Mucosa of stomach (tissue), 1 donor: ENCODE data around the gene SYNRG.

Source experiments
- H3K27me3 ChIP-seq: one replicate; pipeline ENCODE4 v1.7.0; 2013; ENCODE audit warnings: mild to moderate bottlenecking, low read length; ENCODE audit not compliant: control insufficient read depth, insufficient read depth
- H3K36me3 ChIP-seq: one replicate; pipeline ENCODE4 v1.7.0; 2013; ENCODE audit warnings: low read length; ENCODE audit not compliant: control insufficient read depth, insufficient read depth
- H3K4me1 ChIP-seq: one replicate; pipeline ENCODE4 v1.7.0; 2013; ENCODE audit warnings: mild to moderate bottlenecking, low read length; ENCODE audit not compliant: control insufficient read depth, insufficient read depth
- H3K4me3 ChIP-seq: one replicate; pipeline ENCODE4 v1.7.0; 2013; ENCODE audit warnings: low read length
- H3K9ac ChIP-seq: one replicate; pipeline ENCODE4 v1.7.0; 2013; ENCODE audit warnings: mild to moderate bottlenecking, low read length, moderate library complexity
- H3K9me3 ChIP-seq: one replicate; pipeline ENCODE4 v1.7.0; 2013; ENCODE audit warnings: mild to moderate bottlenecking, low read length, moderate library complexity; ENCODE audit not compliant: control insufficient read depth
- donor health status: Pancreatic carcinoma.

The SYNRG gene, protein sequence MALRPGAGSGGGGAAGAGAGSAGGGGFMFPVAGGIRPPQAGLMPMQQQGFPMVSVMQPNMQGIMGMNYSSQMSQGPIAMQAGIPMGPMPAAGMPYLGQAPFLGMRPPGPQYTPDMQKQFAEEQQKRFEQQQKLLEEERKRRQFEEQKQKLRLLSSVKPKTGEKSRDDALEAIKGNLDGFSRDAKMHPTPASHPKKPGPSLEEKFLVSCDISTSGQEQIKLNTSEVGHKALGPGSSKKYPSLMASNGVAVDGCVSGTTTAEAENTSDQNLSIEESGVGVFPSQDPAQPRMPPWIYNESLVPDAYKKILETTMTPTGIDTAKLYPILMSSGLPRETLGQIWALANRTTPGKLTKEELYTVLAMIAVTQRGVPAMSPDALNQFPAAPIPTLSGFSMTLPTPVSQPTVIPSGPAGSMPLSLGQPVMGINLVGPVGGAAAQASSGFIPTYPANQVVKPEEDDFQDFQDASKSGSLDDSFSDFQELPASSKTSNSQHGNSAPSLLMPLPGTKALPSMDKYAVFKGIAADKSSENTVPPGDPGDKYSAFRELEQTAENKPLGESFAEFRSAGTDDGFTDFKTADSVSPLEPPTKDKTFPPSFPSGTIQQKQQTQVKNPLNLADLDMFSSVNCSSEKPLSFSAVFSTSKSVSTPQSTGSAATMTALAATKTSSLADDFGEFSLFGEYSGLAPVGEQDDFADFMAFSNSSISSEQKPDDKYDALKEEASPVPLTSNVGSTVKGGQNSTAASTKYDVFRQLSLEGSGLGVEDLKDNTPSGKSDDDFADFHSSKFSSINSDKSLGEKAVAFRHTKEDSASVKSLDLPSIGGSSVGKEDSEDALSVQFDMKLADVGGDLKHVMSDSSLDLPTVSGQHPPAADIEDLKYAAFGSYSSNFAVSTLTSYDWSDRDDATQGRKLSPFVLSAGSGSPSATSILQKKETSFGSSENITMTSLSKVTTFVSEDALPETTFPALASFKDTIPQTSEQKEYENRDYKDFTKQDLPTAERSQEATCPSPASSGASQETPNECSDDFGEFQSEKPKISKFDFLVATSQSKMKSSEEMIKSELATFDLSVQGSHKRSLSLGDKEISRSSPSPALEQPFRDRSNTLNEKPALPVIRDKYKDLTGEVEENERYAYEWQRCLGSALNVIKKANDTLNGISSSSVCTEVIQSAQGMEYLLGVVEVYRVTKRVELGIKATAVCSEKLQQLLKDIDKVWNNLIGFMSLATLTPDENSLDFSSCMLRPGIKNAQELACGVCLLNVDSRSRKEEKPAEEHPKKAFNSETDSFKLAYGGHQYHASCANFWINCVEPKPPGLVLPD (N-terminal part only)

DNA sequence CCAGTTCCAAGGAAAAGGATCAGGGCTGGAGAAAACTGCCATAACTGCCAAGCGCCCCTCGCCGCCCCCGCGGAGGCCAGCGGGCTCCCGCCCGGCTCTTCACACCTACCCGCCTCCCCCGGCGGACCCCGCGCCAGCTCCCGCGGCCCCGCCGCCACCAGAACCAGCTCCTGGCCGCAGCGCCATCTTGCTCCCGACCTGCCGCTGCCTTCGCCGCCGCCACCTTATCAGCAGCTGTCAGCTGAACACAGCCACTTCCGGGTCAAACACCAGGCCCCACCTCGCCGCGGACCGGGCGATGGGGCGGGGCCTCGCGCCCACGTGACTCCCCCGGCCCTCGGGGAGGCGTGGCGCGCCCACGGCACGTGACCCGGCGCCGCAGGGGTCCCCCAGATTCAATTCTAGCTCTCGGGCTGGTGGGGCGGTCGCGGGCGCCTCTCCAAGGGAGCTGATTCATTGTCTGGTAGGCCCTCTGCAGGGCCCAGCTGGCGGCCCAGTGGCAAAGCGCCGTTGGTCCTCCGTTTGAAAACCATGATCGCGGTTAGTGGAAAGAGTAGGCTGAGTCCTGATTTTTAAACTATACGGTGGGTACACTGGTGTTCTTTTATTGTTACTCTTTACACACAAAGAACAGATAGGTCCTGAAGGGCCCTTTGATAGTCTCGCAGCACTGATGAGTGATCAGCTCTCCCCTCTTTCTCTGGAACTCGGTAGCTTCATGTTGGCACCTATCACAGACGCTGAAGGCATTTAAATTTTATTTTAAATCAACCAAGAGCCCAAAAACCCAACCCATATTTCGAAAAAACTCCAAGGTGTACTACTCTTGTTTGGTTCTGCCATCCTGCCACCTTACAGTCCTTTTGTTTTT lies at the start of gene SYNRG:
TSS of gene SYNRG (minus strand) at position 249 of the 871 bp plus-strand sequence. CDS start at position 186, 63 bp downstream.
- Histone ChIP-seq H3K4me3 (peak within 1 kb of the TSS; percentile 16), H3K9ac (peak within 1 kb of the TSS; percentile 93), H3K9me3 (no peaks in the 10 kb centered on the region), H3K36me3 (no peaks in the 10 kb centered on the region), H3K27me3 (no peaks in the 10 kb centered on the region), H3K4me1 (peaks cover 4% of the 10 kb centered on the region)

DNA sequence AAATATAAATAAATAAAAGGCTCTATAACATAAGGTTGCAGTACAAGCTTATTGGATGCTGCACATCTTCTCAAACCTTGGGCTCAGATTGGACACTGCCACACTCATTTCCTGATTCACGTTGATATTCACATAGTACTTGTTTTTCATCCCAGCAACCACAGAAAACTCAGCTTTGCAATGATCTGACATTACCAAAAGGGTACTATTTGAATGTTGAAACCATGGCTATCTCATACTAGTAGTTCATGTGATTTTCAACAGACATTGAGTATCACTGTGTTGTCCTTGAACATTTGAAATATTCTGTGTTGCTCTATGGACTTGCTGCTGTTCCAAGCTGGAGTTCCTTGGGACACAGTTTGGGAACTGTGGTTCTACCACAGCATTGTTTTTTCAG lies 48.0 kb upstream of the SYNRG start:
- Histone ChIP-seq H3K4me3 (no peak overlapping the region), H3K9ac (no peak overlapping the region), H3K36me3 (no peaks in the 10 kb centered on the region), H3K9me3 (no peaks in the 10 kb centered on the region), H3K27me3 (no peaks in the 10 kb centered on the region), H3K4me1 (no peaks in the 10 kb centered on the region)

DNA sequence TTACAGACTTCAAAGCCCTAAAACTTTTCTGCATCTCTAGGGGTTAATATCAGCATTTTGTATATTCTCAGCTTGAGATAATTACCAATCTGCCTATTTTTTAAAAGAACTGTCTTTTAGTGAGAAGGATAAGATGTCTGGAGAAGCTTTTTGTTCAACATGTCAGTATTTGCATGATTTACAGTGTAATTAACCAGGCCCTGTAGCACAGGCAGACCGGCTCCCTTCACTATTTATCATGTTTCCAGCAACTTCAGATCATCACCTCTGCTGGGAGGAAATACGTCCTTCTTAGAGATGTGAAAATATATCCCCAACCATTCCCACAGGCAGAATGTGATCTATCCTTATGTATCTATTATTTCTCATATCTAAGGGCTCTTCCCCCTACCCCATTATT lies 42.6 kb upstream of the SYNRG start:
- Histone ChIP-seq H3K4me1 (no peaks in the 10 kb centered on the region), H3K9ac (no peak overlapping the region), H3K9me3 (no peaks in the 10 kb centered on the region), H3K36me3 (no peaks in the 10 kb centered on the region), H3K4me3 (no peak overlapping the region), H3K27me3 (no peaks in the 10 kb centered on the region)

DNA sequence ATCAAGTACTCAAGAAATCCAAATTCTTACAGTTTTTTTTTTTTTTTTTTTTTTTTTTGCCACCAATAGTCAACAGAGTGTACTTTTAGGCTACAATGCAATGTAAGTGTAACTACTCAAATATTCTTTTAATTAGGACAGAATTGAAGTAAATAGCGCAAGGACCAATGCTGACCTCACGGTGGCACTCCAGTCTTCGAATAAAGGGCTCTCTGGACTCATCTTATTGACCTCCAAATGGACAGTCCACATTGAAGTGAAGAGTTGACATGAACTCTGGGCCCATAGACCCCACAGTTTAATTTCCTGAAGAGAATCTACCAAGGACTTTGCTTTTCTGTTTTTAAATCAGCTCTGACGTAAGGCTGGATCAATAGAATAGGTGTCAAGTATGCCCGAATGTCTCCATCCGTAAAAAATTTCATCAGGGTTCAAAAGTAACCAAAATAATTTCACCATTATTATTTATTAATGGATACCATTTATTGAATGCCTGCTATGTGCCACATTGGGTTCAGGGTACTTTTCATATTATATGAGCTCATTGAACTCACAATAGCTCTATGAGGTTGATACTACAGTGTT lies 41.3 kb upstream of the SYNRG start:
- H3K36me3 ChIP-seq: no peaks in the 10 kb centered on the region
- no peak overlapping the region for H3K9ac ChIP-seq
- H3K9me3 ChIP-seq: no peaks in the 10 kb centered on the region
- peaks cover 3% of the 10 kb centered on the region for H3K27me3 ChIP-seq
- H3K4me1 ChIP-seq: no peaks in the 10 kb centered on the region
- H3K4me3 ChIP-seq: no peak overlapping the region

DNA sequence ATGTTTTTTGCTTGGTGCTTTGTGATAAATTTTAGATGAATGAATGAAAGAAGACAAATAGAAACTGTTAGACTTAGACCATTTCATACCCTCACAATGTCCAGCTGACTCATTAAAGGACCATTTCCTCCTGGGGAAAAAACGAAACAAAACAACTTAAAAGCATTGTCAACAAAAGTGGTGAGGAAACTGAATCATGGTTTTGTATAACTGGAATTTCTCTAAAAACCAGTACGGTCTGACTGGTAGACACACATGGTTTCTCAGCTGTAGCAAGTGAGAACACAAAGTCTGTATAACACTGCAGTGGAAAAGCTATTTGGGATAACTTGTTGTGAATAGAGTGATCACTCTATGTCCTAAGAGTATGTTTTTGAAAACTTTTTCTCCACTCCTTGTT lies 39.3 kb upstream of the SYNRG start:
- Histone ChIP-seq H3K36me3 (no peaks in the 10 kb centered on the region), H3K27me3 (peaks cover 3% of the 10 kb centered on the region), H3K4me3 (no peak overlapping the region), H3K9me3 (no peaks in the 10 kb centered on the region), H3K9ac (no peak overlapping the region), H3K4me1 (peaks cover 4% of the 10 kb centered on the region)

DNA sequence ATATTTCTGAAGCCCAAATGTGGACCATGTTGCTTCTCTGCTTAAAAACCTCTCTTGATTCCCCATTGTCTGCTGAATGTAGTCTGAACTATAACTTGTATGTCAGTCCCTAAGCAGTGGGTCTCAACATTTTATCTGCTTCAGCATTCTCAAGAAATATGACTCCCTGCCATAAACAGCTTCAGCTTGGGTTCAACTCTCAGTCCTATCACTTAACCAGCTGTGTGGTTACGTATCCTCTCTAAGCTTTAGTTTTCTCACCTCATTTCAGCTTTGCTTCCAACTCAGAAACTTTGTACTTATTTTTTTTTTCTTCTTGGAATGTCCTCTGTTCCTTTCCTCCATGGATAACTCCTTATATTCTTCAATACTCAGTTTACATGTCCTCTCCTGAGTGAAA lies 38.6 kb upstream of the SYNRG start:
- no peak overlapping the region for H3K9ac ChIP-seq
- H3K36me3 ChIP-seq: no peaks in the 10 kb centered on the region
- no peak overlapping the region for H3K4me3 ChIP-seq
- H3K9me3 ChIP-seq: no peaks in the 10 kb centered on the region
- peaks cover 5% of the 10 kb centered on the region for H3K4me1 ChIP-seq
- peaks cover 3% of the 10 kb centered on the region for H3K27me3 ChIP-seq

DNA sequence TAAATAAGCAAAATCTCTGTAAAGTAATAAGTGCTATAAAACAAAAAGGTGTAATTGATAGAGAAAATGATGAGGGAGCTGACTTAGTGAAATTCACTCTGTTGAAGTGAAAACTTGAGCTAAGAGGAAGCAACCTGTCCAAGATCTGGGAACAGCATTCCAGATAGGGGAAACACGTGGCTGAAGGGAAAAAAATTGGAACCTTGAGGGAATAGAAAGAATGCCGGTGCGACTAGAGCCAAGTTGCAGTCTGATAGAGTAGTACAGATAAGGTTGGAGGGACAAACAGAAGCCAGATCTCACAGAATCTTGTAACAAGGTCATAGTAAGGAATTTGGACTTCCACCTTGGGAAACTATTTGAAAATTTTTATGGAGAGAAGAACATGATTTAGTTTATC lies 34.7 kb upstream of the SYNRG start:
- Histone ChIP-seq H3K4me1 (peaks cover 5% of the 10 kb centered on the region), H3K9me3 (no peaks in the 10 kb centered on the region), H3K9ac (peak overlapping the region; percentile 91), H3K4me3 (no peak overlapping the region), H3K36me3 (no peaks in the 10 kb centered on the region), H3K27me3 (peaks cover 3% of the 10 kb centered on the region)

DNA sequence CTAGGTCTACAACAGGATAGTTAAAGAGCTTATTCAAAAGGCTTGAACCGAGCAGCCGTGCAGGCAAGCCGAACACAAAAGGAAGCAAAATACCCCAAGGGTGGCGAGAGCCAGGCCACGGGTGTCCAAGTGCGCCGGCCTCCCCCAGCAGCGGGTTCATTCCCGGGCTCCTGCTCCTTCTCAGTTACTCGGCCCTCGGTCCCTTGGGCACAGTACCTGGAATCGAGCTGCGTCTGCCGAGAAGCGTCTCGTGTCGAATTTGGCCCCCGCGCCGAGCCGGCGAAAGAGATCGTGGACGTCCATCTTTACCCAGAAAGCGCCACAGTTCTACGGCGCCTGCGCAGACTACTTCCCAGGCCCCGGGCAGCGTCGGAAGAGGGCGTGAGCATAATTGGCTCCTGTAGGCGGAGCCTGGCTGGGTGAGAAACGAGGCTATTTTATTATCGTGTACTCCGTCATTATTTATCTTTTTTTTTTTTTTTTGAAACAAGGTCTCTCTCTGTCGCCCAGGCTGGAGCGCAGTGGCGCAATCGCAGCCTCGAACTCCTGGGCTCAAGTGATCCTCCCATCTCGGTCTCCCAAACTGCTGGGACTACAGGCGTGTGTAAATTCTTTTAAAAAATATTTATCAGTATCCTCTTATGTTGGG lies 34.0 kb upstream of the SYNRG start, which contains the start of gene DDX52:
TSS of gene DDX52 (minus strand) at position 329 of the 649 bp plus-strand sequence. CDS start at position 303, 26 bp downstream.
- H3K36me3 ChIP-seq: no peaks in the 10 kb centered on the region
- H3K27me3 ChIP-seq: peaks cover 3% of the 10 kb centered on the region
- no peaks in the 10 kb centered on the region for H3K9me3 ChIP-seq
- H3K9ac ChIP-seq: peak within 1 kb of the TSS; percentile 91
- H3K4me3 ChIP-seq: peak within 1 kb of the TSS; percentile 51
- peaks cover 5% of the 10 kb centered on the region for H3K4me1 ChIP-seq

DNA sequence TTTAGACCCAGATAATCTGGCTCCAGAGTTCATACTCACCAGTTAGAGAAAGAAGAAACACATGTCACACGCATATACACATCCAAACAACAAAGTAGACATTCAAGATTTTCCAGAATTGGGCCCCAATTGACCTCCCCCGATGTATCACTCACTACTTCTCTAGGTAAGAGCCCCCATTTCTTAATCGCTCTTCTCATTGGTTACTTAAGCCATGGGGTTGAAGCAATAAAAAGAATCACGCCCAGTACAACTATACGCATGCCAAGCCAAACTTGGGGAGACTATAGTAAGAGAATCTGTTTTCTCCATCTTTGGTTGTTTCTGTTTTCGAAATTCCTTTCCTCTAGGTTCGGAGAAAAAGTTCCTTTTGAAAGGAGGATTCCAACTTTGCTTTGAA lies 33.5 kb upstream of the SYNRG start:
- Histone ChIP-seq H3K36me3 (no peaks in the 10 kb centered on the region), H3K9me3 (no peaks in the 10 kb centered on the region), H3K27me3 (peaks cover 3% of the 10 kb centered on the region), H3K4me1 (peaks cover 5% of the 10 kb centered on the region), H3K4me3 (peak overlapping the region; percentile 51), H3K9ac (peak overlapping the region; percentile 91)

DNA sequence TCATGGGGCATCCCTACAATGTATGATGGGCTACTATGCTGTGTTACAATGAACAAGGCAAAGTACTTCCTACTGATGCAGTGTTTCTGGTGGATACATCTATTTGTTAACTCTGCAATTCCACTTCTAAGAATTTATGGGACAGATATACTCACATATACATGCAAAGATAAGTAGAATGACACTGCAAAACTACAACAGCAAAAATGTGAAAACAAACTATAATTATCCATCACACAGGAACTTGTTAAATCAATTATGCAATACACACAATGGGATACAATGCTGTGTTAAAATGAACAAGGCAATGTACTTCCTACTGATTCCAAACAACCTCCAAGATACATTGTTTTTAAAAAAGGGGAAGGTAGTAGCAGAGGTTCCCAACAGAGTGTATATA lies 30.8 kb upstream of the SYNRG start:
- no peak overlapping the region for H3K4me3 ChIP-seq
- H3K36me3 ChIP-seq: no peaks in the 10 kb centered on the region
- no peaks in the 10 kb centered on the region for H3K9me3 ChIP-seq

More for the DNA sequence above, 30.8 kb upstream of the SYNRG start:
- no peaks in the 10 kb centered on the region for H3K27me3 ChIP-seq
- no peak overlapping the region for H3K9ac ChIP-seq
- H3K4me1 ChIP-seq: peaks cover 5% of the 10 kb centered on the region
